Kasumi-1 (cell line): ENCODE data around the gene TMEM248.
"Not testable (repeated sequence)": the region's sequence is repeated elsewhere in the genome, so short reads cannot be mapped to it uniquely, and the experiment has no call there.

ENCODE experiments used
- DNase-seq, 2 experiments: peaks; one replicate each; lab custom pipeline; 2025; lab: John Stamatoyannopoulos, UW

TMEM248 gene

GRCh38 chr7:66950311-66950710 is 29.3 kb downstream of the TMEM248 start:
- DNase-seq: no peak

GRCh38 chr7:66950763-66951162 is 29.7 kb downstream of the TMEM248 start:
- DNase-seq: no peak

- no peak for DNase-seq
Measured at GRCh38 chr7:66952343-66953043, 31.5 kb downstream of the TMEM248 start.

GRCh38 chr7:66953044-66953427 is 32.0 kb downstream of the TMEM248 start:
- no peak for DNase-seq

GRCh38 chr7:66957595-66958290 is 36.7 kb downstream of the TMEM248 start:
- no peak for DNase-seq

GRCh38 chr7:66958538-66959350 is 37.7 kb downstream of the TMEM248 start:
- DNase-seq: no peak

- no peak for DNase-seq
Measured at GRCh38 chr7:66960192-66960591, 39.2 kb downstream of the TMEM248 start.

GRCh38 chr7:66961096-66961495 is 40.1 kb downstream of the TMEM248 start:
- DNase-seq: no peak

GRCh38 chr7:66964411-66964810 is 43.4 kb downstream of the TMEM248 start:
- no peak for DNase-seq

GRCh38 chr7:66967029-66967428 is 46.0 kb downstream of the TMEM248 start:
- no peak for DNase-seq

GRCh38 chr7:66969001-66969400 is 48.0 kb downstream of the TMEM248 start:
- DNase-seq: not testable (repeated sequence)

GRCh38 chr7:66970310-66970709 is 49.3 kb downstream of the TMEM248 start:
- no peak for DNase-seq

- no peak for DNase-seq
Measured at GRCh38 chr7:66974986-66975590, 54.1 kb downstream of the TMEM248 start.

GRCh38 chr7:66978312-66978711 is 57.3 kb downstream of the TMEM248 start:
- DNase-seq: not testable (repeated sequence)

- DNase-seq: not testable (repeated sequence)
Measured at GRCh38 chr7:66979013-66979412, 58.0 kb downstream of the TMEM248 start.

GRCh38 chr7:66980336-66980735 is 59.3 kb downstream of the TMEM248 start:
- DNase-seq: not testable (repeated sequence)

- DNase-seq: not testable (repeated sequence)
Measured at GRCh38 chr7:66989552-66989951, 68.5 kb downstream of the TMEM248 start.

GRCh38 chr7:66994051-66994450 is 73.0 kb downstream of the TMEM248 start:
- DNase-seq: not testable (repeated sequence)

- DNase-seq: peak; percentile 74 to 75
Measured at GRCh38 chr7:66994691-66995049, 73.6 kb downstream of the TMEM248 start.

GRCh38 chr7:66995050-66995776 is 74.2 kb downstream of the TMEM248 start, which contains the start of gene SBDS:
Gene SBDS (minus strand): TSS chr7:66995586. CDS start chr7:66995417, 169 bp downstream.
- peak; percentile 96 to 97 for DNase-seq

- peak; percentile 93 to 97 for DNase-seq
Measured at GRCh38 chr7:66996444-66997191, 75.6 kb downstream of the TMEM248 start, which contains the start of gene TYW1. Gene TYW1 (plus strand): TSS chr7:66996833. CDS start chr7:66996979, 146 bp downstream.
